ENCODE data around the gene LEP. TPM values are rescaled to one million over a fixed set of nuclear protein-coding genes. Genes with fewer than 3 reads are reported as not detected.

Gene LEP
- total RNA-seq, 3 donors from 2014 or later (not counting 1 experiment from before 2014, with no cell fraction given), result not detected

DNA sequence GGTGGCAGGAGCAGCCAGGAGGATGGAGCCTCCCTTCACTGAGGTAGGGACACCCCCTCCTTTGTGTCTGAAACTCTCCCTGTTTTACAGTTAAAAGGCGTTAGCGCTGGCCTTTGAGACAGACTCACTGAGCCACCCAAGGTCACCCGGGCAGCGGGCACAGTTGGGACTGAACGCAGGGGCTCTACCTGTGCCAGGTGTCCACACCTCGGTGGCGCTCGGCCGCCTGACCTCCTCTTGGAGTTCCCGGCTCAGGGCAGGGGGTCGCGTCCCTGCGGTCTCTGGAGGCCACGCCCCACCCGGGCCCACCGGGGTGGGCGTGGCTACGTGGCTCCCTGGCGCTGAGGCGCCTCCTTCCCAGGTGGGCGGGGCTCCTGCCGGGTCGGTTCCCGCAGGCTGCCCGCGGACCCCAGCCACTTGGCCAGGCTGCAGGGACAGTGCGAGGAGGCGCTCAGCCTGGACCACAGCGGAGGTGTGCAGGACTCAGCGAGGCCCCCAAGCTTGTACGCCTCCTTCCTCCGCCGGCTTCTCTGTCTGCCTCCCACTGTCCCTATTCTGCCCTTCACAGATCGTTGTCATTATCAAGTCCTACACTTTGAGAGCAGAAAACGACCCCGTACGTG lies 39.9 kb upstream of the LEP start:
- no peak overlapping the region for H3K27ac Mint-ChIP-seq
- H3K36me3 Mint-ChIP-seq, result no peaks in the 10 kb centered on the region
- no peaks in the 10 kb centered on the region for H3K9me3 ChIP-seq (ENCODE audit: control insufficient read depth, insufficient read depth, low read length)
- peaks cover 9 to 17% of the 10 kb centered on the region in 2 donors for H3K4me1 Mint-ChIP-seq
- intact Hi-C loops (cut with micrococcal nuclease), result loop anchor here (10.0 kb wide), 1 partner anchor 686 kb away; no protein-coding TSS in a partner anchor
- 4% methylated on average over 37 of the region's 37 CpGs for WGBS (ENCODE audit: insufficient coverage)
- H3K27ac ChIP-seq (ENCODE audit: low read length), result no peak overlapping the region
- H3K36me3 ChIP-seq (ENCODE audit: control insufficient read depth, insufficient read depth, low read length), result no peaks in the 10 kb centered on the region
- no peak overlapping the region for H3K4me3 ChIP-seq (ENCODE audit: low read length)
- peak in 2 of 3 donors; percentile 29 to 48 for ATAC-seq
- H3K27me3 Mint-ChIP-seq (ENCODE audit: low read depth in 2 of 2), result peaks cover 26 to 48% of the 10 kb centered on the region in 2 donors
- no peak for TF ChIP-seq CTCF (IDR thresholded peaks at IDR 0.05)
- peaks cover 12% of the 10 kb centered on the region for H3K4me1 ChIP-seq (ENCODE audit: control insufficient read depth, insufficient read depth, low read length)
- peak overlapping the region; percentile 77 for H3K4me3 Mint-ChIP-seq
- DNase-seq, result no peak
- H3K9me3 Mint-ChIP-seq, result no peaks in the 10 kb centered on the region
- peaks cover 23% of the 10 kb centered on the region for H3K27me3 ChIP-seq (ENCODE audit: control insufficient read depth, insufficient read depth, low read length)

DNA sequence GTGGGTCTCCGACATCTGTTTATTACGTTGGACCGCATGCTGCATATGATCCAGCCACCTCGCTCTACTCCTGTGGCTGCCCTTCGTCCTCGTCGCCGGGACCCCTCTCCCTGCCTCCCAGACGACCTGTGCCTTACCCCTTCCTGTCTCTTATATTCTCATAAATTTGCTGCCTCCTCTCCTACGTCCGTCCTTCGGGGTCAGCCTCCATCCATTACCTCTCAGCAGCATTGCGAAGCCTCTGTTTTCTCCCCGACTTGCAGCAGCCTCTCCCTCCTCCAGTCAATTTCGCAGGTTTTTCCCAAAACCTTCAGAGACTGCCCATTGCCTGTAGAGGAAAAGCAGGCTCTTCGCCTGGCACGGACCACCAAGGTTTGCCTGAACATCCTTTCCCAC lies 39.4 kb upstream of the LEP start:
- Histone ChIP-seq H3K27me3 (ENCODE audit: control insufficient read depth, insufficient read depth, low read length) (peaks cover 23% of the 10 kb centered on the region), H3K9me3 (ENCODE audit: control insufficient read depth, insufficient read depth, low read length) (no peaks in the 10 kb centered on the region), H3K27ac (ENCODE audit: low read length) (no peak overlapping the region), H3K4me1 (ENCODE audit: control insufficient read depth, insufficient read depth, low read length) (peaks cover 12% of the 10 kb centered on the region), H3K36me3 (ENCODE audit: control insufficient read depth, insufficient read depth, low read length) (no peaks in the 10 kb centered on the region), H3K4me3 (ENCODE audit: low read length) (no peak overlapping the region)
- Mint-ChIP-seq H3K4me3 (peak overlapping the region; percentile 77), H3K9me3 (no peaks in the 10 kb centered on the region), H3K27ac (no peak overlapping the region), H3K4me1 (peaks cover 9 to 17% of the 10 kb centered on the region in 2 donors), H3K27me3 (ENCODE audit: low read depth in 2 of 2) (peaks cover 26 to 48% of the 10 kb centered on the region in 2 donors), H3K36me3 (no peaks in the 10 kb centered on the region)
- no peak for TF ChIP-seq CTCF (IDR thresholded peaks at IDR 0.05)
- 14% methylated on average over 17 of the region's 17 CpGs for WGBS (ENCODE audit: insufficient coverage)
- no peak for DNase-seq
- intact Hi-C loops (cut with micrococcal nuclease), result loop anchor here (10.0 kb wide), 1 partner anchor 687 kb away; no protein-coding TSS in a partner anchor
- ATAC-seq, result peak in 1 of 3 donors; percentile 36

- intact Hi-C loops (cut with micrococcal nuclease), result loop anchor here (10.0 kb wide), 1 partner anchor 688 kb away; no protein-coding TSS in a partner anchor
- peaks cover 12% of the 10 kb centered on the region for H3K4me1 ChIP-seq (ENCODE audit: control insufficient read depth, insufficient read depth, low read length)
Measured at GRCh38 chr7:128202287-128202957, 38.7 kb upstream of the LEP start.

More at GRCh38 chr7:128202287-128202957, 38.7 kb upstream of the LEP start:
- Mint-ChIP-seq H3K4me1 (peaks cover 9 to 17% of the 10 kb centered on the region in 2 donors), H3K27me3 (ENCODE audit: low read depth in 2 of 2) (peaks cover 26 to 45% of the 10 kb centered on the region in 2 donors), H3K4me3 (no peak overlapping the region), H3K9me3 (no peaks in the 10 kb centered on the region), H3K27ac (no peak overlapping the region), H3K36me3 (no peaks in the 10 kb centered on the region)
- Histone ChIP-seq H3K27me3 (ENCODE audit: control insufficient read depth, insufficient read depth, low read length) (peaks cover 23% of the 10 kb centered on the region), H3K27ac (ENCODE audit: low read length) (no peak overlapping the region), H3K9me3 (ENCODE audit: control insufficient read depth, insufficient read depth, low read length) (no peaks in the 10 kb centered on the region), H3K4me3 (ENCODE audit: low read length) (no peak overlapping the region), H3K36me3 (ENCODE audit: control insufficient read depth, insufficient read depth, low read length) (no peaks in the 10 kb centered on the region)
- TF ChIP-seq CTCF (IDR thresholded peaks at IDR 0.05), result no peak
- DNase-seq (no peak), ATAC-seq (no peak)
- WGBS (ENCODE audit: insufficient coverage), result 72% methylated on average over 10 of the region's 10 CpGs
